ENCODE measurements around the gene REXO4.
A peak's percentile ranks its signal among the peaks of the same experiment; 100 is the strongest.

Gene REXO4

DNA sequence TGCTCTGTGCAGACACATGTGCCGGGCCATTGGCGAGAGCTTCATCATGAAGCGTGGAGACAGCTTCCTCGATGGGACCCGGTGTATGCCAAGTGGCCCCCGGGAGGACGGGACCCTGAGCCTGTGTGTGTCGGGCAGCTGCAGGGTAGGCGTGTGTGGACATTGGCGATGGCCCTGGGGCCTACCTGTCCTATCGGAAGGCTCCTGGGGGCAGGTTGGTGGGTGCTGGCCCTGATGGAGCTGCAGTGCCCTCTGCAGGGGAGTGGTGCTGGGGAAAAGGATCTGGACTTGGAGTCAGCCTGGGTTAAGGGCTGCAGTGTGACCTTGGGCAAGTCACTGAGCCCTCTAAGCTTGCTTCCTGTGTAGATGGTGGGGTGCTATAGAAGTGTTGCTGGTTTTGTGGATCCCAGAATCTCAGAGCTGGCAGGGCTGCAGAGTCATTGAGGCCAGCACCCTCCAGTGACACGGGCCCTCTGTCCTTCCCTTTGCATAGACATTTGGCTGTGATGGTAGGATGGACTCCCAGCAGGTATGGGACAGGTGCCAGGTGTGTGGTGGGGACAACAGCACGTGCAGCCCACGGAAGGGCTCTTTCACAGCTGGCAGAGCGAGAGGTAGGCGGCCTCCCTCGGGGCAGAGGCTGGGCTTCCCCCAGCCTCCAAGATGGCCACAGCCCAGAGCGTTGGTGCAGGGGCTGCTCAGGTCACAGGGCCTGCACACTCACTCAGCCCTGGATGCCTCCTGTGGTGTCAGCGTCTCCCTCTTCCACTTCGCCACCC, 20.1 kb upstream of the REXO4 start:
- peak; percentile 19; the same call in 1 of the 2 replicates for TF ChIP-seq CTCF (conservative IDR thresholded peaks at IDR 0.05)
- H3K27ac ChIP-seq = no peak overlapping the region

DNA sequence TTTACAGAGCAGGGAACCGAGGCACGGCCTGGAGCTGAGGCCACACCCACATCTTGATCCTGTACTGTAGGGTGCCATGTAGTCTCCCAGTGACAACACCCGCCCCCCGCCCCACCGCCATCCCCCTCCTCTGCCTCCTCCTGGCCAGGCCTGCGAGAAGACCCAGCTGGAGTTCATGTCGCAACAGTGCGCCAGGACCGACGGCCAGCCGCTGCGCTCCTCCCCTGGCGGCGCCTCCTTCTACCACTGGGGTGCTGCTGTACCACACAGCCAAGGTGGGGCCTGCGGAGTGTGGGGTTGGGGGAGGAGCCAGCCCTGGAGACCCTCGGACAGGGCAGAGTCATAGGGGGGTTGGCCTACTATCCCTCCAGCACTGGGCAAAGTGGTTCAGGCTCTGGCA, 18.9 kb upstream of the REXO4 start:
- TF ChIP-seq CTCF (conservative IDR thresholded peaks at IDR 0.05) = no peak

DNA sequence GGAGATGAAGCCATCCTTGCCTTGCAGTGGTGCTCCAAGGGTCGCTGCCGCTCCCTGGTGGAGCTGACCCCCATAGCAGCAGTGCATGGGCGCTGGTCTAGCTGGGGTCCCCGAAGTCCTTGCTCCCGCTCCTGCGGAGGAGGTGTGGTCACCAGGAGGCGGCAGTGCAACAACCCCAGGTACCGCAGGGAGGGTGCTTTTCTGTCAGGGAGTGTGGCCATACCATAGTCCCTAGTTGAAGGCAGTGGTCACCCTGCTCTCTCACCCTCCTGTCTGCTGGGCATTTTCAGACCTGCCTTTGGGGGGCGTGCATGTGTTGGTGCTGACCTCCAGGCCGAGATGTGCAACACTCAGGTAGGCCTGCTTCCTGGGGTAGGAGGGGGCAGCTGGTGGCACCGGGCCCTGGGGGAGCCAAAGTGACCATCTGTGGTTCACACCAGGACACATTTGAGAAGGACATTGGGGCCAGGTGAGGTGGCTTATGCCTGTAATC, 15.6 kb upstream of the REXO4 start:
- no peak for TF ChIP-seq CTCF (conservative IDR thresholded peaks at IDR 0.05)
- no peak overlapping the region for H3K27ac ChIP-seq

More for the DNA sequence above, 18.9 kb upstream of the REXO4 start:
- H3K27ac ChIP-seq = no peak overlapping the region

DNA sequence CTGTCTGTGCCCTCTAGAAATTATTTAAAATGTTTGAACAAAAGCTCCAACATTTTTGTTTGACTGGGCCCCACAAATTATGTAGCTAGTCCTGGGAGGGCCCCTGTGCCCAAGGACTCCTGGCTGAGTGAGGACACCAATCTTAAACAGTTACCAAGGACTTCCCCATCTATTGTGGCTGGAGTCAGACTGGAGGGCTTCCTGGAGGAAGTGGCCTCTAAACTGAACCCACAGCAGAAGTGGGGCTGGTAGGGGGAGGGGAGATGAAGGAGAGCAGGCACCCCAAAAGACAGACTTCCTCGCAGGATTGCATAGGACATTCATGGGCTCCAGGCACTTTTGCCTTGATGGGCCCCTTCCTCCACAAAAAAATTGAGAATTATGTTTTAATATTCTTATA, 12.4 kb upstream of the REXO4 start:
- no peak for TF ChIP-seq CTCF (conservative IDR thresholded peaks at IDR 0.05)
- H3K27ac ChIP-seq = no peak overlapping the region

DNA sequence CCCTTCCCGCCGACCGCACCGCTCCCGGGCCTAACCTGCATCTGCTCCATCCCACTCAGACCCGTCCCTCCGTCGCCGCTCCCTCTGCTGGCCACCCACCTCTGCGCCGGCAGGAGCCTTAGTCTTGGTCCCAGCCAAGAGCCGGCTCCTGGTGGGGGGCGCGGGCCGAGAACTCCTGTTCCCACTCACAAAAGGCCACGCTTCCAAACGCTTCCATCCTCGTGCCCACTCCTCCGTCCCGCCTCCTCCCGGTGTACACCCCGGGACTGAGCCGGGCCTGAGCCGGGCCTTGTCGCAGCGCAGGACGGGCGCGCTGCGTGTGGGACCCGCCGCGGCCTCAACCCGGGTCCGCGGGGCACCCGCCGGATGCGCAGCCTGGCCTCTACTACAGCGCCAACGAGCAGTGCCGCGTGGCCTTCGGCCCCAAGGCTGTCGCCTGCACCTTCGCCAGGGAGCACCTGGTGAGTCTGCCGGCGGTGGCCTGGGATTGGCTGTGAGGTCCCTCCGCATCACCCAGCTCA, 11.9 kb upstream of the REXO4 start:
- H3K27ac ChIP-seq = no peak overlapping the region
- peak; percentile 60 for TF ChIP-seq CTCF (conservative IDR thresholded peaks at IDR 0.05)

DNA sequence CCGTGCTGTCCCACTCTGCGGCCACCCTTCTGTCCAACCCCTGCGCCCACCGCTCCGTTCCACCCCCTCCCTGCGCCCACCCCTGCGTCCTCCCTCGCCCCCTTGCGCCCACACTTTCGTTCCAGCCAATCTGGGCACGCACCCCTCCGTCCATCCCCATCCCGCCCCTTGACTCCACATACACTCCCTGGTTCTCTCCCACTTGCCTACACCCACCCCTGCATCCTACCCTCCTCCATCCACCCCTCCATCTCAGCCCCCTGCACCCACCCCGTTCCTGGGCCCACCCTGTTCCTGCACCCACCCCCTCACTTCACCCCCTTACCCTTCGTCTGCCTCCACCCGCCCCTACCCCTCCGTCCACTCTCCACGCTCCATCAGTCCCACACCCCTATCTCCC, 11.4 kb upstream of the REXO4 start:
- TF ChIP-seq CTCF (conservative IDR thresholded peaks at IDR 0.05) = no peak

GRCh38 chr9:133428617-133429101, 10.8 kb upstream of the REXO4 start:
- no peak for TF ChIP-seq CTCF (conservative IDR thresholded peaks at IDR 0.05)
- H3K27ac ChIP-seq = peak overlapping the region; percentile 44; the same call in 1 of the 2 replicates

More for the DNA sequence above, 11.4 kb upstream of the REXO4 start:
- no peak overlapping the region for H3K27ac ChIP-seq
